Measurements from ENCODE around the gene SPEG.

SPEG gene

DNA sequence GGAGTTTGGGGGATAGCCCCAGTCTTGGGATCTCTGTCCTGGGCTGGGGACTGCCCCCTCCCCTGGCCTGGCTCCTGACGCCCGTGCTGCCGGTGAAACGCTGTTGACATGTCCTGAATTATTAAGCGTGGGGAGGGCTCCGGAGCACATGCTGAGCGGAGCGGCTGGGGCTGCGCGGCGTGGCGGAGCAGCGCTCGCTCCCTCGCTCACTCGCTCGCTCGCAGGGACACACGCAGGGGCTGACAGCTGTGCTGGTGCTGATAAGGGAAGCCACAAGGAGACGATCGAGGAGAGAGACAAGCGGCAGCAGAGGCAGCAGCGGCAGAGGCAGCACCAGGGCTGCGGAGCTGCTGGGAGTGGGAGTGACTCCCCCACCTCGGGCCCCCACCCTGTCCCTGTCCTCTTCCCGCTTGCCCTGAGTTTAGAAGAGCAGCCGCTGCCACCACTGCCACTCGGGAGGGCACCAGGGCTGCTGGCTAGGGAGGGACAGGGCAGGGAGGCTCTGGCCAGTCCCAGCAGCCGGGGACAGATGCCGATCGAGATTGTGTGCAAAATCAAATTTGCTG, 79.6 kb downstream of the SPEG start, which contains the start of gene ASIC4:
Gene ASIC4 (plus strand): TSS at position 287 of the 566 bp plus-strand sequence. CDS start 243 bp downstream, at position 530.
- TF ChIP-seq, protein P1, sequence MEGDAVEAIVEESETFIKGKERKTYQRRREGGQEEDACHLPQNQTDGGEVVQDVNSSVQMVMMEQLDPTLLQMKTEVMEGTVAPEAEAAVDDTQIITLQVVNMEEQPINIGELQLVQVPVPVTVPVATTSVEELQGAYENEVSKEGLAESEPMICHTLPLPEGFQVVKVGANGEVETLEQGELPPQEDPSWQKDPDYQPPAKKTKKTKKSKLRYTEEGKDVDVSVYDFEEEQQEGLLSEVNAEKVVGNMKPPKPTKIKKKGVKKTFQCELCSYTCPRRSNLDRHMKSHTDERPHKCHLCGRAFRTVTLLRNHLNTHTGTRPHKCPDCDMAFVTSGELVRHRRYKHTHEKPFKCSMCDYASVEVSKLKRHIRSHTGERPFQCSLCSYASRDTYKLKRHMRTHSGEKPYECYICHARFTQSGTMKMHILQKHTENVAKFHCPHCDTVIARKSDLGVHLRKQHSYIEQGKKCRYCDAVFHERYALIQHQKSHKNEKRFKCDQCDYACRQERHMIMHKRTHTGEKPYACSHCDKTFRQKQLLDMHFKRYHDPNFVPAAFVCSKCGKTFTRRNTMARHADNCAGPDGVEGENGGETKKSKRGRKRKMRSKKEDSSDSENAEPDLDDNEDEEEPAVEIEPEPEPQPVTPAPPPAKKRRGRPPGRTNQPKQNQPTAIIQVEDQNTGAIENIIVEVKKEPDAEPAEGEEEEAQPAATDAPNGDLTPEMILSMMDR (IDR thresholded peaks at IDR 0.05; ENCODE audit: extremely low read depth, missing control alignments): no peak
- DNase-seq (ENCODE audit: low spot score): no peak

DNA sequence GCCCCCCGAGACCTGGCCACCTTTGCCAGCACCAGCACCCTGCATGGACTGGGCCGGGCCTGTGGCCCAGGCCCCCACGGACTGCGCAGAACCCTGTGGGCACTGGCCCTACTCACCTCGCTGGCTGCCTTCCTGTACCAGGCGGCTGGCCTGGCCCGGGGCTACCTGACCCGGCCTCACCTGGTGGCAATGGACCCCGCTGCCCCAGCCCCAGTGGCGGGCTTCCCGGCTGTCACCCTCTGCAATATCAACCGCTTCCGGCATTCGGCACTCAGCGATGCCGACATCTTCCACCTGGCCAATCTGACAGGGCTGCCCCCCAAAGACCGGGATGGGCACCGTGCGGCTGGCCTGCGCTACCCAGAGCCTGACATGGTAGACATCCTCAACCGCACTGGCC, 80.2 kb downstream of the SPEG start:
- TF ChIP-seq, protein P1 (IDR thresholded peaks at IDR 0.05; ENCODE audit: extremely low read depth, missing control alignments): no peak
- no peak for DNase-seq (ENCODE audit: low spot score)

DNA sequence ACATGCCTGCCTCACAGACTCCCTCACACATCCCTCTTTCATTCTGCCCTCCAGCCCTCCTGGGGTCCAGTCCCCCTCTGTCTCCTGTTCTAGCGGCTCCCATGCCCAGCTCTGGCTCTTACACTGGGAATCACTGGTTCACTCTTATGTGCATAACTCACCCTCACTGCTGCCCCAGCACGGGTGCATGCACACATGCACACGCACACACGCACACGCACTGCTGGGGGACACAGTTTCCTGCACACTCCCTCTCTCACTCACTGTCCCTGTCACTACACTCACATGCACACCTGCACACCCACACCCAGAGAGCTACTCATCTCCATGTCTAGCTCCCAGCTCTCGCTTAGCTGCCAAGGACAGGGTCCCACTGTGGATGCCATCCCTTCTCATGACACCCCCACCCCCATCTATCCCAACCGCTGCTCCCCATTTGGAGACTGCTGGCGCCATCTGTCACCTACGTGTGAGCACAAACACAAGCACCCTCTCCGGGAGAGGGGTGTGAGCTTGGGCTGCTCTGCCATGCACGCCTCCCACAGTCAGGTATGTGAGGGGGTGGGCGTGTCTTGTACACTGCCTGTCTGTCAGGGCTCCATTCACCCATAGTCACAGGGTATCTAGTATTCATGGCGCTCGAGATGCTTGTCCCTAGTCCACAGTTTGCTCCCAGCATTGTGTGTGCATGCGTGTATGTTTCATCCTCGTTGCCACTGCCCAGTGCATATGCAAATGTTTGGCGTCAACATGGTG, 81.4 kb downstream of the SPEG start:
- DNase-seq (ENCODE audit: low spot score): no peak
- TF ChIP-seq, protein P1 (IDR thresholded peaks at IDR 0.05; ENCODE audit: extremely low read depth, missing control alignments): no peak

DNA sequence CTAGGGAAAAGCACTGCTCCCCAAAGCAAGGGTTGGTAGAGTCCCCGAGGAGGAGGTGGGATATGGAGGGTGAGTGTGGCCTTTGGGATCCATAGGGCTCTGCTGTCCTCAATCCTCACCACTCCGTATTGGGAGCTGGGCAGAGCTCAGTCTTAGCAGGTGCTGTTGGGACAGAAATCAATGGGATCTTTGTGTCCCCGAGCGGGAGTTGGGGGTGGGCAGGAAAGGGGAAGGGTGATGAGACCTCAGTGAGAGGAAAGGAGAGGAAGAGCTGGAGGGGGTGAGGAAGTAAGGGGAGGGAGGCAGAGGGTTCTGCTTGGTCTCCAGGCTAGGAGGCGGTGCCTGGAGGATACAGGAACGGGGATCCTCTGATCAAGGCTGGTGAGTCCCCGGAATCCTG, 82.2 kb downstream of the SPEG start:
- no peak for DNase-seq (ENCODE audit: low spot score)
- TF ChIP-seq, protein P1 (IDR thresholded peaks at IDR 0.05; ENCODE audit: extremely low read depth, missing control alignments): no peak

DNA sequence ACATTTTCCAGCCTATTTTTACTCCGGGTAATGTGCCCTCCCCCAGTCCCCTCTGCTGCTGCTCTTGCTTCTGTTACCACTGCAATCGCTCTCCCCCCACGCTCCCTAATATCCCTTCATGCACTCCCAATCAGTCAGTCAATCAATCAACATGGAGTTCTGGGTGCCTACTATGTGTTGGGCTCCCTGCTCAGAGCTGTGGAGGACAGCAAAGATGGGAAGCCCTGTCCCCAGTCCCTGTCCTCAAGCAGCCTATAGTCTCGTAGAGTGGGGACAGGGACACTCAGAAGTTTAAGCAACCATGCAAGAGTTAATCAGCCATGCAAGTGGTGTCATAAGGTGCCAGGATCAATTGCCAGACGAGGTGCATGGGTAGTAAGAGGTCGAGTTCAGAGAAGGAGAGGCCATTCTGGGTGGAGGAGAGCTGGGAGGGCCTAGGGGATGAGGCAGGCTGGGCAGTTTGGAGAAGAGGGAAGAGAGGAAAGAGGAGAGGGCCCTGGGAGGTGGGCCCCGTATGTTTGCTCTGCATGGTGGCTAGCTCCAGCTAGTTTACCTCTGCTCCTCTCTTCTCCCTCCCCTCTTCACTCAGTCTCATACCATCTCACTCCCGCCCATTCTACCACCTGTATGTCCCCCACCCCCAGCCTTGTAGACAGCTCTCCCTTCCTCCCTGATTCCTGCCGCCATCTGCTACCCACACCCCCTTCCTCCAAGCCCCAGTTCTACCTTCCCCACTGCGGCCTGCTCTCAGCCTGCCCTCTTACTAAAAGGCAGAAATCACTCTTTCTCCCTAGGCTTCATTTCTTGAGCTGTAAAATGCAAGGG, 83.5 kb downstream of the SPEG start:
- TF ChIP-seq, protein P1 (IDR thresholded peaks at IDR 0.05; ENCODE audit: extremely low read depth, missing control alignments): no peak
- no peak for DNase-seq (ENCODE audit: low spot score)

DNA sequence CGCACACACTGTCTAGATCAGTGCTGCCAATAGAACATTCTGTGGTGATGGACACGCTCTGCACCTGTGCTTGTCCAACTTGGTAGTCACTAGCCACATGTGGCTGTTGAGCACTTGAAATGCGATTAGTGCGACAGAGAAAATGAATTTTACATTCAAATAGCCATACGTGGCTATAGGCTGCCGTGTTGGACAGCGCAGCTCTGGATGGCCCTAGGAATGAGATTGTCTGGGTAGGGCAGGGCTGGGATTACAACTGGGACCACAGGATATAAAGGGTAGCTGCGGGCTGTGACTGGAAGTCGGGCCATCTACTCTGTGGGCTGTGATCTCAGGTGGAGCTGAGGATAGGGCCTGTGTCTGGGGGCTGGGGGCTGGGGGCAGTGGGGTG, 84.9 kb downstream of the SPEG start:
- TF ChIP-seq, protein P1 (IDR thresholded peaks at IDR 0.05; ENCODE audit: extremely low read depth, missing control alignments): no peak
- no peak for DNase-seq (ENCODE audit: low spot score)

DNA sequence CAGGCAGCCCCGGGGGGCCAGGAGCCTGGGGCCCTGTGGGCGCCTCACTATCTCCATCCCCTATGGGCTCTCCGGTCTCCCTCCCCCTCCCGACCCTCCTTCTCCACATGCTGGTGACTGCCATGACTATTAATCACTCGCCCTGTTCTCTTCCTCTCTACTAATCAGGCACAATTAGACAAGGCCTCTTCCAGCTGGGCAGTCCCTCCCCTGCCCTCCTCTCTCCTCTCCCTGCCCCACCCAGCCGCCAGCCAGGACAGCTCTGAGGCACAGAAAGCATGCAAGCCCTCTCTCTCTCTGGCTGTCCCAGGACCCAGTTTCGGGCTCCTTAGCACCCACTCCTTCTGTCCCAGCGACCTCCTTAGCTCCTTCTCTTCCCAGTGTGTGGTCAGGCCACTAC, 85.4 kb downstream of the SPEG start:
- TF ChIP-seq, protein P1 (IDR thresholded peaks at IDR 0.05; ENCODE audit: extremely low read depth, missing control alignments): no peak
- no peak for DNase-seq (ENCODE audit: low spot score)

Data from GM20000 (cell line).